ENCODE data around the gene RPN1. TPM values are rescaled to one million over a fixed set of nuclear protein-coding genes. Genes with fewer than 3 reads are reported as not detected.

RPN1 gene
- total and polyA plus RNA-seq, 10 of the 15 experiments (the other 5 are each of a cell fraction or from before 2014, with no cell fraction given), result 56.1 to 266 (median 157) TPM

DNA sequence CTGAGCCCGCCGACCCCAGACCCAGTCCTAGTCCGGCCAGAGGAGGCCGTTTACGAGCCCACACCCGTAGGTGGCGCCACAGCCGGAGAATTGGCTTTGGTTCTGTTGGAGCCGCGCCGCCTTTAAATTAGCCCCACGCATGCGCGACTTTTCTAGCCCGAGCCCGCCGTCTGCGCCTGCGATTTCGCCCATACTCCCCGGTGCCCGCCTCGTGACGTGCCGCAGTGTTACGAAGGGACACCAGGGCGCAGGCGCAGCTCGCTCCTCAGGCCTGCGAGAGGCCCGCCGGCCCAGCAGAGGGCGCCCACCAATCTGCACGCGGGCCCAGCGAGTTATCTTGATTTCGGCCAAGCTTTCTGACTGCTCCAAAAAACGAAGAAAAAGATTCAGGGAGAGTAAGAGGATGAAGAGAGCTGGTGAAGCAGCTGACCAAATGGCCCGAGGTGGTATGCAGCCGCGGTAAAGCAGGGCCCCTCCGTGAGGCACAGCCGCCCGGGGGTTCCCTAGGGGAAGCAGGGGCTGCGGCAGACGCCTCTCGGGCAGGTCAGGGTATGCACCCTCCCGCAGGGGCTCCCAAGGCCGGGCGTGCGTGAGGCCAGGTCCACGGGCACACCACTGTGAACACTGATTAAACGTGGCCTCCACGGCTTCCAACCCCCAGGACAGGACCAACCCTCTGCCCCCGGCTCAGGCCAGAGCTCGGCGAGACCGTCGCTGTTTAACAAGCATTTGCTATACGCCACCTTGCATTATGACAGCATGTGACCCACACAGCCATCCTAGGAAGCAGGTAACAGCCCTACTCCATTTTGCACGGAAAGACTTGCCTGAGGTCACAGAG is 32.8 kb downstream of the RPN1 start (continued):
- TF ChIP-seq, protein P1, sequence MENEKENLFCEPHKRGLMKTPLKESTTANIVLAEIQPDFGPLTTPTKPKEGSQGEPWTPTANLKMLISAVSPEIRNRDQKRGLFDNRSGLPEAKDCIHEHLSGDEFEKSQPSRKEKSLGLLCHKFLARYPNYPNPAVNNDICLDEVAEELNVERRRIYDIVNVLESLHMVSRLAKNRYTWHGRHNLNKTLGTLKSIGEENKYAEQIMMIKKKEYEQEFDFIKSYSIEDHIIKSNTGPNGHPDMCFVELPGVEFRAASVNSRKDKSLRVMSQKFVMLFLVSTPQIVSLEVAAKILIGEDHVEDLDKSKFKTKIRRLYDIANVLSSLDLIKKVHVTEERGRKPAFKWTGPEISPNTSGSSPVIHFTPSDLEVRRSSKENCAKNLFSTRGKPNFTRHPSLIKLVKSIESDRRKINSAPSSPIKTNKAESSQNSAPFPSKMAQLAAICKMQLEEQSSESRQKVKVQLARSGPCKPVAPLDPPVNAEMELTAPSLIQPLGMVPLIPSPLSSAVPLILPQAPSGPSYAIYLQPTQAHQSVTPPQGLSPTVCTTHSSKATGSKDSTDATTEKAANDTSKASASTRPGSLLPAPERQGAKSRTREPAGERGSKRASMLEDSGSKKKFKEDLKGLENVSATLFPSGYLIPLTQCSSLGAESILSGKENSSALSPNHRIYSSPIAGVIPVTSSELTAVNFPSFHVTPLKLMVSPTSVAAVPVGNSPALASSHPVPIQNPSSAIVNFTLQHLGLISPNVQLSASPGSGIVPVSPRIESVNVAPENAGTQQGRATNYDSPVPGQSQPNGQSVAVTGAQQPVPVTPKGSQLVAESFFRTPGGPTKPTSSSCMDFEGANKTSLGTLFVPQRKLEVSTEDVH (IDR thresholded peaks at IDR 0.05; ENCODE audit: low read depth, partially characterized antibody), result no peak
- TF ChIP-seq, protein P2, sequence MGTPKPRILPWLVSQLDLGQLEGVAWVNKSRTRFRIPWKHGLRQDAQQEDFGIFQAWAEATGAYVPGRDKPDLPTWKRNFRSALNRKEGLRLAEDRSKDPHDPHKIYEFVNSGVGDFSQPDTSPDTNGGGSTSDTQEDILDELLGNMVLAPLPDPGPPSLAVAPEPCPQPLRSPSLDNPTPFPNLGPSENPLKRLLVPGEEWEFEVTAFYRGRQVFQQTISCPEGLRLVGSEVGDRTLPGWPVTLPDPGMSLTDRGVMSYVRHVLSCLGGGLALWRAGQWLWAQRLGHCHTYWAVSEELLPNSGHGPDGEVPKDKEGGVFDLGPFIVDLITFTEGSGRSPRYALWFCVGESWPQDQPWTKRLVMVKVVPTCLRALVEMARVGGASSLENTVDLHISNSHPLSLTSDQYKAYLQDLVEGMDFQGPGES (IDR thresholded peaks at IDR 0.05), result no peak
- no peak for TF ChIP-seq SREBF2 (IDR thresholded peaks at IDR 0.05; ENCODE audit: low read length)
- TF ChIP-seq SMARCA5 (IDR thresholded peaks at IDR 0.05), result peak; percentile 31; the same call in 1 of the 2 replicates
- peak; percentile 77 to 96 (median 80) for TF ChIP-seq CTCF (IDR thresholded peaks at IDR 0.05 in 2 of 3, conservative IDR thresholded peaks at IDR 0.05 in 1 of 3; ENCODE audit: control insufficient read depth in 2 of 3, extremely low read depth in 1 of 3, insufficient read depth in 1 of 3, low read depth in 3 of 3, low read length in 3 of 3)
- no peak for TF ChIP-seq NR2C1 (IDR thresholded peaks at IDR 0.05)
- TF ChIP-seq, protein P3, sequence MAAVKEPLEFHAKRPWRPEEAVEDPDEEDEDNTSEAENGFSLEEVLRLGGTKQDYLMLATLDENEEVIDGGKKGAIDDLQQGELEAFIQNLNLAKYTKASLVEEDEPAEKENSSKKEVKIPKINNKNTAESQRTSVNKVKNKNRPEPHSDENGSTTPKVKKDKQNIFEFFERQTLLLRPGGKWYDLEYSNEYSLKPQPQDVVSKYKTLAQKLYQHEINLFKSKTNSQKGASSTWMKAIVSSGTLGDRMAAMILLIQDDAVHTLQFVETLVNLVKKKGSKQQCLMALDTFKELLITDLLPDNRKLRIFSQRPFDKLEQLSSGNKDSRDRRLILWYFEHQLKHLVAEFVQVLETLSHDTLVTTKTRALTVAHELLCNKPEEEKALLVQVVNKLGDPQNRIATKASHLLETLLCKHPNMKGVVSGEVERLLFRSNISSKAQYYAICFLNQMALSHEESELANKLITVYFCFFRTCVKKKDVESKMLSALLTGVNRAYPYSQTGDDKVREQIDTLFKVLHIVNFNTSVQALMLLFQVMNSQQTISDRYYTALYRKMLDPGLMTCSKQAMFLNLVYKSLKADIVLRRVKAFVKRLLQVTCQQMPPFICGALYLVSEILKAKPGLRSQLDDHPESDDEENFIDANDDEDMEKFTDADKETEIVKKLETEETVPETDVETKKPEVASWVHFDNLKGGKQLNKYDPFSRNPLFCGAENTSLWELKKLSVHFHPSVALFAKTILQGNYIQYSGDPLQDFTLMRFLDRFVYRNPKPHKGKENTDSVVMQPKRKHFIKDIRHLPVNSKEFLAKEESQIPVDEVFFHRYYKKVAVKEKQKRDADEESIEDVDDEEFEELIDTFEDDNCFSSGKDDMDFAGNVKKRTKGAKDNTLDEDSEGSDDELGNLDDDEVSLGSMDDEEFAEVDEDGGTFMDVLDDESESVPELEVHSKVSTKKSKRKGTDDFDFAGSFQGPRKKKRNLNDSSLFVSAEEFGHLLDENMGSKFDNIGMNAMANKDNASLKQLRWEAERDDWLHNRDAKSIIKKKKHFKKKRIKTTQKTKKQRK (IDR thresholded peaks at IDR 0.05; ENCODE audit: low read depth, low read length), result no peak
- TF ChIP-seq PML (IDR thresholded peaks at IDR 0.05; ENCODE audit: low read length), result no peak
- no peak for TF ChIP-seq E4F1 (IDR thresholded peaks at IDR 0.05; ENCODE audit: borderline replicate concordance, partially characterized antibody)
- peak; percentile 13; the same call in 1 of the 2 replicates for TF ChIP-seq TARDBP (IDR thresholded peaks at IDR 0.05; ENCODE audit: borderline replicate concordance)
- TF ChIP-seq, protein P4, sequence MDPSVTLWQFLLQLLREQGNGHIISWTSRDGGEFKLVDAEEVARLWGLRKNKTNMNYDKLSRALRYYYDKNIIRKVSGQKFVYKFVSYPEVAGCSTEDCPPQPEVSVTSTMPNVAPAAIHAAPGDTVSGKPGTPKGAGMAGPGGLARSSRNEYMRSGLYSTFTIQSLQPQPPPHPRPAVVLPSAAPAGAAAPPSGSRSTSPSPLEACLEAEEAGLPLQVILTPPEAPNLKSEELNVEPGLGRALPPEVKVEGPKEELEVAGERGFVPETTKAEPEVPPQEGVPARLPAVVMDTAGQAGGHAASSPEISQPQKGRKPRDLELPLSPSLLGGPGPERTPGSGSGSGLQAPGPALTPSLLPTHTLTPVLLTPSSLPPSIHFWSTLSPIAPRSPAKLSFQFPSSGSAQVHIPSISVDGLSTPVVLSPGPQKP (IDR thresholded peaks at IDR 0.05; ENCODE audit: low read depth, low read length), result 0 out of 2 replicates have a peak, but pooled peaks have one; percentile 17
- peak; percentile 47; the same call in 1 of the 3 replicates for TF ChIP-seq POU2F2 (IDR thresholded peaks at IDR 0.05; ENCODE audit: borderline replicate concordance, low read depth, low read length)
- no peak for TF ChIP-seq JUNB (IDR thresholded peaks at IDR 0.05)
- peak; percentile 33 for TF ChIP-seq SMAD5 (IDR thresholded peaks at IDR 0.05; ENCODE audit: low read depth)
- peak; percentile 48; the same call in 1 of the 2 replicates for TF ChIP-seq RAD51 (IDR thresholded peaks at IDR 0.05)
- no peak for TF ChIP-seq NR2F1 (conservative IDR thresholded peaks at IDR 0.05)

Measured in GM12878 (cell line).